Progenitor cell of endocrine pancreas (in vitro differentiated cells): ENCODE results near the gene KAZN. TPM values are rescaled to one million over a fixed set of nuclear protein-coding genes. Genes with fewer than 3 reads are reported as not detected.

Source experiments
- DNase-seq: peaks from one replicate; pipeline ENCODE4 v3.0.0; 2021; ENCODE audit warnings: low spot score; ENCODE audit not compliant: unreplicated experiment
- H3K27ac Mint-ChIP-seq: 2 replicates; pipeline ENCODE4 v1.8.0; 2021; ENCODE audit warnings: mild to moderate bottlenecking, moderate library complexity, mixed read lengths
- H3K27me3 Mint-ChIP-seq: 2 replicates; pipeline ENCODE4 v1.8.0; 2021; ENCODE audit warnings: mixed read lengths
- H3K36me3 Mint-ChIP-seq: 2 replicates; pipeline ENCODE4 v1.8.0; 2022; ENCODE audit warnings: mixed read lengths; ENCODE audit not compliant: insufficient read depth
- H3K4me1 Mint-ChIP-seq: 2 replicates; pipeline ENCODE4 v1.8.0; 2021; ENCODE audit warnings: low read depth, mixed read lengths
- H3K4me3 Mint-ChIP-seq: 2 replicates; pipeline ENCODE4 v1.8.0; 2021; ENCODE audit warnings: low read depth, mild to moderate bottlenecking, moderate library complexity, mixed read lengths
- H3K9me3 Mint-ChIP-seq: 2 replicates; pipeline ENCODE4 v1.8.0; 2021; ENCODE audit warnings: low read depth, mixed read lengths
- CTCF ChIP-seq: fragments of 200-600 bp; sonication (generic); IDR thresholded peaks from one replicate; pipeline ENCODE4 v1.5.0; 2021; ENCODE audit warnings: antibody characterized with exemption, mild to moderate bottlenecking; ENCODE audit not compliant: unreplicated experiment
- total RNA-seq: library from RNA; stranded (reverse); gene quantifications from 2 replicates; pipeline ENCODE4 v1.2.1, GENCODE V29; 2021

The KAZN gene
- total RNA-seq, 1 donor from 2014 or later = 12.9 TPM

DNA sequence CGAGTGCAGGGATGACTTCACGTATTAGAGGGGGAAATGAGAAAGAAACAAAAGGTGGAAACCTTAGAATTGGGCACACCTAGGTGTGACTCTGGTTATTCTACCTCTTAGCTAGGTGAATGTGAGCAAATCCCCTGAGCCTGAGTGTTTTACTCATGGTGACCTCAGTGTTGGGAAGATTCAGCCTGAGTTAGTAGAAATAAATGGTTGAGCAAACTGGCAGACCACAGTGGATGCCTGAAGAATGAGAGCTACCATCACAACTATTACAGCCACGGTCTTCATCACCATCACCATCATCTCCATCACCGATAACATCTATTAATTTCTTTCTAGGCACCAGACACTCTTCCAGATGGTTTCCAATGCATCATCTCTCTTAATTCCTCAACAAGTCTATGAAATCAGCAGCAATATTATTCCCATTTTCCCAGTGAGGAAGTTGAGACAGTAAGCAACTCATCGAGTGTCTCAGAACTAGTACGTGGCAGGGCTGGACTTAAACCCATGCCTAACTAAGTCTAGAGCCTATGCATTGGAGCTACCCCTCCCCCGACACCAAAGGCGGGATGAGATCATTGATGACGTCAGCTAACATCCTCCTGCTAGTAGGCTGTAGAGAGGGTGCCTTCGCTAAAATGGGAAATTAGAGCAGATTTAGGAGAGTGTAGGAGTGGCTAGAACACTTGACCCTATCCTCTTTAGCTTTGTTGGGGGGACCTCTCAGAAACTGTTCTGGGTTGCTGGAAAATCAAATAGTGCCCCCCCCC is 7.9 kb upstream of the KAZN start:
- Mint-ChIP-seq H3K27ac (peak overlapping the region; percentile 19), H3K4me1 (peaks cover 9% of the 10 kb centered on the region), H3K4me3 (no peak overlapping the region), H3K9me3 (no peaks in the 10 kb centered on the region), H3K36me3 (no peaks in the 10 kb centered on the region), H3K27me3 (peaks cover 29% of the 10 kb centered on the region)
- TF ChIP-seq CTCF = no peak
- no peak for DNase-seq

DNA sequence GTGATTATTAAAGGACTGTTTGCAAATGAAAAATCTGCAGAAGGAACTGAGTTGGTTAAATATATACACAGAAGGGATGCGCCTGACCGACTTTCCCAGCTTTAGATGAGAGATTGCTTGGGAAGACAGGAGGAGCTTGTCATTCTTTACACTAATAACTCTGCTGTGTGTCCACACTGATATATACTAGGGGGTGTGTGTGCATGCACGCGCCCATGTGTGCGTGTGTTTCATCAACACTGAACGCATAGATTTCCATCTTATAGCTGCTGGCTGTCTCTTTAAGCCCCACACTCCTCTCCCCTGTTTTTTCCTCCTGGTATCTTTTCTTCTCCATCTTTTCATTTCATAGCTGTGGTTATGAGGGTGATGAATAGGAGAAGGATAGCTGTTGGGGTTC is 6.9 kb upstream of the KAZN start:
- Mint-ChIP-seq H3K27ac (no peak overlapping the region), H3K9me3 (no peaks in the 10 kb centered on the region), H3K4me1 (peaks cover 1% of the 10 kb centered on the region), H3K36me3 (no peaks in the 10 kb centered on the region), H3K4me3 (no peak overlapping the region), H3K27me3 (peaks cover 32% of the 10 kb centered on the region)
- DNase-seq = no peak
- TF ChIP-seq CTCF = no peak

DNA sequence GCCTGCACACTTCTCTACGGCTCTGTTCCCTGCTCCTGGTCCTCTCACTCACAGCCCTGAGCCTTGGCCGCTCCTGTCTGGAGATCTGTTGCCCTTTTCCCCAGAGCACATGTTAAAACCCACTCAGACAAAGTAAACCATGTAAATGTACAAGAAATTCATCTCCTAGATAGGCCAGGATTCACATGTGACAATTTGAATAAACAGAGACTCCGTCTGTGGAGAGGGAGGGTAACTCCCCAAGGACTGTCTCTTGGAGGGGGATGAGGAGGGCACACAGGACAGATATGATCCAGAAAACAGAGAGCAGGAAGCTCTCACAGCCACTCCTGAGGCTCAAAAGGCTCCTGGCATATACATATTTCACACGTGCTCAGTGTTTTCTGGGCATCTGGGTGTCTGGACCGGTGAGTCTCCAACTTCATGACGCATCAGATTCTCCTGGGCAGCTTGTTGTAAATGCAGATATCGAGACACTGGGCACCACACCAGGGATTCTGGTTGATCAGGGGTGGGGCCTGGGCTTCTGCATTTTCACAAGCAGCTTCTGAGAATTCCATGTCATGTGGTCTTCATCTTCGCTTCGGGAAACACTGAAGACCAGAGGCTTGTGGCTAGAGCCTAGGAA is 6.4 kb upstream of the KAZN start:
- no peak overlapping the region for H3K27ac Mint-ChIP-seq
- peaks cover 32% of the 10 kb centered on the region for H3K27me3 Mint-ChIP-seq

DNA sequence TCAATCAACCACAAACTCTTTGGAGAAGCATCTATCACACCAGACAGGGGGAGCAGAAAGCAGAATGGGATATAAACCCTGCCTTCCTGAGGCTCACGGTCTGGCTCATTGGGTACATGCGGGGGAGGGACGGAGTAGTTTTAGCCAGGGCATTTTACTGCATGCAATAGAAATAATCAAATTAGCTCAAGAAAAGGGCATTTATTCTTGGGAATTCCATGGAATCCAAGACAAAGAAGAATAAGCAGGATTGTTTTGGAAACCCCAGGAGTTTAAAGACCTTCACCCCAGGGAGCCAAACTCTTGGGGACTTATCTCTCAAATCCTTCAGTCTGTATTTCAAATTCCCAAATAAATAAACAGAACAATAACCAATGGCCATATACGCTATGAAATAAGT is 5.2 kb upstream of the KAZN start:
- no peak overlapping the region for H3K27ac Mint-ChIP-seq

More for the DNA sequence above, 6.4 kb upstream of the KAZN start:
- peaks cover 1% of the 10 kb centered on the region for H3K4me1 Mint-ChIP-seq
- DNase-seq = no peak
- no peak overlapping the region for H3K4me3 Mint-ChIP-seq
- TF ChIP-seq CTCF = no peak
- no peaks in the 10 kb centered on the region for H3K36me3 Mint-ChIP-seq
- H3K9me3 Mint-ChIP-seq = no peaks in the 10 kb centered on the region

GRCh38 chr1:14594045-14594444 is 4.4 kb upstream of the KAZN start:
- peaks cover 29% of the 10 kb centered on the region for H3K27me3 Mint-ChIP-seq
- peaks cover 6% of the 10 kb centered on the region for H3K4me1 Mint-ChIP-seq
- H3K4me3 Mint-ChIP-seq = no peak overlapping the region
- no peak overlapping the region for H3K27ac Mint-ChIP-seq
- no peaks in the 10 kb centered on the region for H3K9me3 Mint-ChIP-seq
- no peak for DNase-seq
- TF ChIP-seq CTCF = no peak
- no peaks in the 10 kb centered on the region for H3K36me3 Mint-ChIP-seq

More for the DNA sequence above, 5.2 kb upstream of the KAZN start:
- Mint-ChIP-seq H3K4me3 (no peak overlapping the region), H3K4me1 (peaks cover 6% of the 10 kb centered on the region), H3K9me3 (no peaks in the 10 kb centered on the region), H3K27me3 (peaks cover 32% of the 10 kb centered on the region), H3K36me3 (no peaks in the 10 kb centered on the region)
- no peak for DNase-seq
- TF ChIP-seq CTCF = no peak
